ENCODE data around the gene HEXIM1. TPM values are rescaled to one million over a fixed set of nuclear protein-coding genes. Genes with fewer than 3 reads are reported as not detected.
"Not testable (repeated sequence)": the region's sequence is repeated elsewhere in the genome, so short reads cannot be mapped to it uniquely, and the experiment has no call there.

Gene HEXIM1
- total RNA-seq, 1 experiment from 2014 or later = 78.0 TPM

DNA sequence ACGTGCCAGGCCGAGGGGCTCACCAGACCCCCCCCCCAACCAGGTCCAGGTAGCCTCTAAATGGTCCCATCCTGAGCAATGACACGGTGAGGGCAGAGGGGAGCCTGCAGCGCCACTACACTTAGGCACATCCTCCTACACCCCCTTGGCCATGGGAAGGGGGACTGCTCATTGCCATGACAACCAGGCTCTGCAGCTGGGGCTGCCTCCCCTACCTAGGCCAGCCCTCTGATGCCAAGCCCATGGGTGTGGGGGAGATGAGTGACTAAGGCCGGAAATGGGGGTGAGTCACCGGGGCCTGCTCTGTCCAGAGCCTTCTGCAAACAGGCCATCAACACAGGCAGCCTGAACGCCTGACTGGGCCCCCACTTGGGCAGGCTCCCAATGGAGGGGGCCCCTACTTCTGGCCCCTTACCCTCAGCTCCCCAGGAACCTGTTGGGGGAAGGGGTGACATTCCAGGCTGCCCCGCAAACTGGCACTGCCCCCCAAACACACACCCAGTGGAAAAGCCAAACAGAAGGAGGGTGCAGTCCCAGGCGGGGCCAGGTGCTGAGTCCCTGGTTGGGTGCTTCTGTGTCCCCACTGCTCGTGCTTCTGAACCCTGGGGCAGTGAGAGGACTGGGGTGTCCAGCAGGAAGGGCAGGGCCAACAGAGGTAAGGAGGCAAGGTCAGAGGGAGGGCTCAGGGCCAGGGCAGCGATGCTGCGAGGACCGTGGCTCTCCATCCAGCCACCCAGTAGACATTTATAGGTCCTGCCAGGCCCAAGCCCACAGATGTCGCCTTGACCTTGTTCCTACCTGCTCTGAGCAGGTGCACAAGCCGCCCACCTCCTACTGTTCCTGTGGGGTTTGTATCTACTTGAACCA lies 24.1 kb upstream of the HEXIM1 start:
- CTCF ChIA-PET = interaction anchor here (2.7 kb wide), 1 partner anchor 11 kb away, joined by 8 read pairs; the partner anchor contains the start of gene ACBD4
- Histone ChIP-seq H3K36me3 (ENCODE audit: control insufficient read depth, insufficient read depth, low read length) (no peaks in the 10 kb centered on the region), H3K4me1 (peaks cover 56% of the 10 kb centered on the region), H3K27me3 (replicated peaks; ENCODE audit: control insufficient read depth, insufficient read depth, low read length) (no peaks in the 10 kb centered on the region), H3K9me3 (no peaks in the 10 kb centered on the region), H3K4me3 (ENCODE audit: low read depth, low read length) (no peak overlapping the region)
- intact Hi-C loops (cut with micrococcal nuclease; ENCODE audit: unreplicated experiment) = no loop called here
- BruUV-seq (replicated peaks) = no TSS peak
- peak overlapping the region; percentile 67 for H3K27ac Mint-ChIP-seq (ENCODE audit: unreplicated experiment)
- no peaks in the 10 kb centered on the region for H3K9me3 Mint-ChIP-seq (ENCODE audit: unreplicated experiment)
- TF ChIP-seq, protein P1, sequence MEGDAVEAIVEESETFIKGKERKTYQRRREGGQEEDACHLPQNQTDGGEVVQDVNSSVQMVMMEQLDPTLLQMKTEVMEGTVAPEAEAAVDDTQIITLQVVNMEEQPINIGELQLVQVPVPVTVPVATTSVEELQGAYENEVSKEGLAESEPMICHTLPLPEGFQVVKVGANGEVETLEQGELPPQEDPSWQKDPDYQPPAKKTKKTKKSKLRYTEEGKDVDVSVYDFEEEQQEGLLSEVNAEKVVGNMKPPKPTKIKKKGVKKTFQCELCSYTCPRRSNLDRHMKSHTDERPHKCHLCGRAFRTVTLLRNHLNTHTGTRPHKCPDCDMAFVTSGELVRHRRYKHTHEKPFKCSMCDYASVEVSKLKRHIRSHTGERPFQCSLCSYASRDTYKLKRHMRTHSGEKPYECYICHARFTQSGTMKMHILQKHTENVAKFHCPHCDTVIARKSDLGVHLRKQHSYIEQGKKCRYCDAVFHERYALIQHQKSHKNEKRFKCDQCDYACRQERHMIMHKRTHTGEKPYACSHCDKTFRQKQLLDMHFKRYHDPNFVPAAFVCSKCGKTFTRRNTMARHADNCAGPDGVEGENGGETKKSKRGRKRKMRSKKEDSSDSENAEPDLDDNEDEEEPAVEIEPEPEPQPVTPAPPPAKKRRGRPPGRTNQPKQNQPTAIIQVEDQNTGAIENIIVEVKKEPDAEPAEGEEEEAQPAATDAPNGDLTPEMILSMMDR (IDR thresholded peaks at IDR 0.05; ENCODE audit: insufficient read depth in 1 of 2, low read depth in 1 of 2, low read length in 1 of 2, severe bottlenecking in 1 of 2, unreplicated experiment in 1 of 2) = no peak
- H3K4me1 Mint-ChIP-seq (ENCODE audit: low read depth, unreplicated experiment) = peaks cover 25% of the 10 kb centered on the region
- H3K36me3 Mint-ChIP-seq (ENCODE audit: insufficient read depth, unreplicated experiment) = peaks cover 39% of the 10 kb centered on the region
- no peak overlapping the region for H3K4me3 Mint-ChIP-seq (ENCODE audit: unreplicated experiment)
- no peaks in the 10 kb centered on the region for H3K27me3 Mint-ChIP-seq (ENCODE audit: insufficient read depth, unreplicated experiment)
- peak; percentile 39 to 75 for DNase-seq
- POLR2A ChIA-PET = no interaction called here

DNA sequence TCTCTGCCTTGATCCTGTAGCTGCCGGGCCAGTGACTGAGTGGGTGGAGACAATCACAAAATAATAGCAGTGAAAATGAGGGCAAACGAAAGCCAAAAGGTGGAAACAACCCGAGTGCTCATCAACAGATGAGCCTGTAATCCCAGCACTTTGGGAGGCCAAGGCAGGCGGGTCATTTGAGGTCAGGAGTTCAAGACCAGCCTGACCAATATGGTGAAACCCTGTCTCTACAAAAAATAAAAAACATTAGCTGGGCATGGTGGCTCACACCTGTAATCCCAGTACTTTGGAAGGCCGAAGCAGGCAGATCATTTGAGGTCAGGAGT lies 23.5 kb upstream of the HEXIM1 start:
- H3K27me3 Mint-ChIP-seq (ENCODE audit: insufficient read depth, unreplicated experiment); H3K9me3 ChIP-seq; BruUV-seq (replicated peaks); H3K4me3 ChIP-seq (ENCODE audit: low read depth, low read length); POLR2A ChIA-PET; H3K9me3 Mint-ChIP-seq (ENCODE audit: unreplicated experiment); H3K27me3 ChIP-seq (replicated peaks; ENCODE audit: control insufficient read depth, insufficient read depth, low read length); DNase-seq; intact Hi-C loops (cut with micrococcal nuclease; ENCODE audit: unreplicated experiment); H3K36me3 ChIP-seq (ENCODE audit: control insufficient read depth, insufficient read depth, low read length); H3K4me3 Mint-ChIP-seq (ENCODE audit: unreplicated experiment): not testable (repeated sequence)
- H3K4me1 ChIP-seq = peaks cover 62% of the 10 kb centered on the region
- Mint-ChIP-seq H3K27ac (ENCODE audit: unreplicated experiment) (peak overlapping the region; percentile 67), H3K36me3 (ENCODE audit: insufficient read depth, unreplicated experiment) (peaks cover 39% of the 10 kb centered on the region), H3K4me1 (ENCODE audit: low read depth, unreplicated experiment) (peaks cover 31% of the 10 kb centered on the region)
- CTCF ChIA-PET = interaction anchor here (2.7 kb wide), 1 partner anchor 11 kb away, joined by 8 read pairs; the partner anchor contains the start of gene ACBD4

DNA sequence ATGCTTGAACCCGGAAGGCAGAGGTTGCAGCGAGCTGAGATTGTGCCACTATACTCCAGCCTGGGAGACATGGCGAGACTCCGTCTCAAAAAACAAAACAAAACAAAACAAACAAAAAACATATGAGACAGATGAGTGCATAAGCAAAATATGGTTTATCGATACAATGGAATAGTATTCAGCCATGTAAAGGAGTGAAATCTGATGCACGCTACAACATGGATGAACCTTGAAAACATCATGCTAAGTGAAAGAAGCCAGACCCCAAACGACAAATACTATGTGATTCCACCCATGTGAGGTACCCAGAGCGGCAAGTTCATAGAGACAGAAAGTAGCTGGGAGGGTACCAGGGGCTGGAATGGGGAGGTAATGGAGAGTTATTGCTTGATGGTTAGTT lies 22.8 kb upstream of the HEXIM1 start:
- POLR2A ChIA-PET = no interaction called here

More for the DNA sequence above, 22.8 kb upstream of the HEXIM1 start:
- H3K4me1 Mint-ChIP-seq (ENCODE audit: low read depth, unreplicated experiment) = peaks cover 34% of the 10 kb centered on the region
- H3K27ac Mint-ChIP-seq (ENCODE audit: unreplicated experiment) = peak overlapping the region; percentile 13
- Histone ChIP-seq H3K9me3 (no peaks in the 10 kb centered on the region), H3K4me1 (peaks cover 69% of the 10 kb centered on the region), H3K36me3 (ENCODE audit: control insufficient read depth, insufficient read depth, low read length) (no peaks in the 10 kb centered on the region; the same call in 1 of the 2 replicates), H3K27me3 (replicated peaks; ENCODE audit: control insufficient read depth, insufficient read depth, low read length) (no peaks in the 10 kb centered on the region), H3K4me3 (ENCODE audit: low read depth, low read length) (no peak overlapping the region)
- H3K36me3 Mint-ChIP-seq (ENCODE audit: insufficient read depth, unreplicated experiment) = peaks cover 39% of the 10 kb centered on the region
- CTCF ChIA-PET = interaction anchor here (2.7 kb wide), 1 partner anchor 10 kb away, joined by 8 read pairs; the partner anchor contains the start of gene ACBD4
- intact Hi-C loops (cut with micrococcal nuclease; ENCODE audit: unreplicated experiment) = no loop called here
- DNase-seq = no peak
- no peak overlapping the region for H3K4me3 Mint-ChIP-seq (ENCODE audit: unreplicated experiment)
- BruUV-seq (replicated peaks) = no TSS peak
- TF ChIP-seq, protein P1 (IDR thresholded peaks at IDR 0.05; ENCODE audit: insufficient read depth in 1 of 2, low read depth in 1 of 2, low read length in 1 of 2, severe bottlenecking in 1 of 2, unreplicated experiment in 1 of 2) = no peak
- no peaks in the 10 kb centered on the region for H3K9me3 Mint-ChIP-seq (ENCODE audit: unreplicated experiment)
- no peaks in the 10 kb centered on the region for H3K27me3 Mint-ChIP-seq (ENCODE audit: insufficient read depth, unreplicated experiment)

Measured in Caco-2 (cell line).